Immature natural killer cell (primary cell): ENCODE measurements around the gene MRPL21. TPM values are rescaled to one million over a fixed set of nuclear protein-coding genes. Genes with fewer than 3 reads are reported as not detected.

ENCODE experiments used
- DNase-seq, 3 donors: peaks; one replicate each; pipeline ENCODE4 v3.0.0; 2022; ENCODE audit warnings: mixed read lengths in 1 of 3
- H3K27ac Mint-ChIP-seq, 6 donors: one replicate each; pipeline ENCODE4 v1.8.0; 2020; ENCODE audit warnings: mixed read lengths in 6 of 6, mild to moderate bottlenecking in 5 of 6, inconsistent platforms in 4 of 6, moderate library complexity in 3 of 6
- H3K27me3 Mint-ChIP-seq, 3 donors: one replicate each; pipeline ENCODE4 v1.8.0; 2020 to 2021; ENCODE audit warnings: low read depth in 3 of 3, mild to moderate bottlenecking in 3 of 3, mixed read lengths in 3 of 3, moderate library complexity in 3 of 3, inconsistent platforms in 1 of 3
- H3K36me3 Mint-ChIP-seq, 3 donors: one replicate each; pipeline ENCODE4 v1.8.0; 2020; ENCODE audit warnings: mixed read lengths in 3 of 3, inconsistent platforms in 2 of 3, mild to moderate bottlenecking in 2 of 3
- H3K4me1 Mint-ChIP-seq, 2 donors: one replicate each; pipeline ENCODE4 v1.8.0; 2020; ENCODE audit warnings: inconsistent platforms in 2 of 2, mild to moderate bottlenecking in 2 of 2, mixed read lengths in 2 of 2, moderate library complexity in 1 of 2
- H3K4me3 Mint-ChIP-seq, 5 donors: one replicate each; pipeline ENCODE4 v1.8.0; 2020; ENCODE audit warnings: mild to moderate bottlenecking in 5 of 5, mixed read lengths in 5 of 5, inconsistent platforms in 3 of 5, moderate library complexity in 3 of 5
- H3K9me3 Mint-ChIP-seq, 6 donors: one replicate each; pipeline ENCODE4 v1.8.0; 2020; ENCODE audit warnings: mild to moderate bottlenecking in 6 of 6, mixed read lengths in 6 of 6, inconsistent platforms in 4 of 6, moderate library complexity in 3 of 6
- polyA plus RNA-seq, 3 donors: library from polyadenylated mRNA; unstranded; fragments of 300-500 nt; fragmentation: Illumina TruSeq; gene quantifications; one replicate each; pipeline ENCODE4 v1.2.3, GENCODE V29; 2021

The MRPL21 gene
- polyA plus RNA-seq, 3 donors from 2014 or later, result 94.3 to 145 (median 117) TPM

DNA sequence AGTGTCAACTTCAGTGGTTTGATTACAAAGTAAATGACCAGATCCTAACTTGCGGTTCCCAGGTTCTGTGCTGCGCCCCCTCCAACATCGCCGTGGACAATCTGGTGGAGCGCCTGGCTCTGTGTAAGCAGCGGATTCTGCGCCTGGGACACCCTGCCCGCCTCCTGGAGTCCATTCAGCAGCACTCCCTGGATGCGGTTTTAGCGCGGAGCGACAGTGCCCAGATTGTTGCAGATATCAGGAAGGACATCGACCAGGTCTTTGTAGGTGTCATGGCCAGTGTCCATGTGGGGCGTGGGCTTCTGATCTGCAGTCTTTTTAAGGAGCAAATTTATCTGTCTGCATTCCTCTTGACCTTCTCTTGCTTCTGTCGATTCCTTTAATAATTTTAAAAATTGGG, 11.1 kb upstream of the MRPL21 start:
- H3K9me3 Mint-ChIP-seq, result no peaks in the 10 kb centered on the region
- no peak overlapping the region for H3K27ac Mint-ChIP-seq
- no peaks in the 10 kb centered on the region for H3K4me1 Mint-ChIP-seq
- peaks cover 0 to 6% (median 0%) of the 10 kb centered on the region in 3 donors for H3K27me3 Mint-ChIP-seq
- H3K36me3 Mint-ChIP-seq, result peaks cover 15 to 53% (median 30%) of the 10 kb centered on the region in 3 donors
- no peak overlapping the region for H3K4me3 Mint-ChIP-seq
- no peak for DNase-seq

DNA sequence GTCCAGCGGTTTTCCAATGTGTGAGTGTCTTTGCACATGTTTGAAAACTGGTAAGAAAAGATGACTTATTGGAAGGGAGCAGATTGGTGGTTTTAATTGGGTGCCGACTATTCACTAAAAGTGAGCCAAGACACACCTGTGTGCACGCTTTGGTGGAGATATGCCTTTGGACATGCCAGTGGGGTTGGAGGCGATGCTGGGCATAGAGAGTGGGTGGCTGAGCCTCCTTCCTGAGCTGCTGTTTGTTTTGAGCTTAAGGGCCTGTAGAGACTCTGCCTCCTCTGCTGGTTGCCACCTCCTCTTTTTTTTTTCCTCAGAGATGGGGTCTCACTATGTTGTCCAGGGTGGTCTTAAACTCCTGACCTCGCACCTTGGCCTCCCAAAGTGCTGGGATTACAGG, 9.6 kb upstream of the MRPL21 start:
- Mint-ChIP-seq H3K4me1 (no peaks in the 10 kb centered on the region), H3K36me3 (peaks cover 15 to 42% (median 18%) of the 10 kb centered on the region in 3 donors), H3K27ac (no peak overlapping the region), H3K27me3 (peaks cover 0 to 3% (median 0%) of the 10 kb centered on the region in 3 donors), H3K9me3 (no peaks in the 10 kb centered on the region), H3K4me3 (no peak overlapping the region)
- no peak for DNase-seq

DNA sequence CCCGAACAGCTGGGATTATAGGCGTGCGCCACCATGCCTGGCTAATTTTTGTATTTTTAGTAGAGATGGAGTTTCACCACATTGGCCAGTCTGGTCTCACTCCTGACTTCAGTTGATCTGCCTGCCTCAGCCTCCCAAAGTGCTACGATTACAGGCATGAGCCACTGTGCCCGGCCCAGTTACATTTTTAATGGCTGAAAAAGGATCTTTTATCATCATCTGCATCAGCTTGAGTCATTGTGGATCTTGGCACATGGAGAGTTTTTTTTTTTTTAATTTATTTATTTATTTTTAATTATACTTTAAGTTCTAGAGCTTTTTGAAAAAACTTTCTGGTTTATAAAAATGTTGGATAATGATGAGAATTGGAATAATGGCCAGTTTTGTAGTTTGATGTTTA, 8.6 kb upstream of the MRPL21 start:
- no peak overlapping the region for H3K27ac Mint-ChIP-seq
- H3K4me1 Mint-ChIP-seq, result no peaks in the 10 kb centered on the region
- H3K4me3 Mint-ChIP-seq, result no peak overlapping the region
- no peak for DNase-seq
- H3K36me3 Mint-ChIP-seq, result peaks cover 11 to 39% (median 17%) of the 10 kb centered on the region in 3 donors
- H3K27me3 Mint-ChIP-seq, result peaks cover 0 to 3% (median 0%) of the 10 kb centered on the region in 3 donors
- H3K9me3 Mint-ChIP-seq, result no peaks in the 10 kb centered on the region

DNA sequence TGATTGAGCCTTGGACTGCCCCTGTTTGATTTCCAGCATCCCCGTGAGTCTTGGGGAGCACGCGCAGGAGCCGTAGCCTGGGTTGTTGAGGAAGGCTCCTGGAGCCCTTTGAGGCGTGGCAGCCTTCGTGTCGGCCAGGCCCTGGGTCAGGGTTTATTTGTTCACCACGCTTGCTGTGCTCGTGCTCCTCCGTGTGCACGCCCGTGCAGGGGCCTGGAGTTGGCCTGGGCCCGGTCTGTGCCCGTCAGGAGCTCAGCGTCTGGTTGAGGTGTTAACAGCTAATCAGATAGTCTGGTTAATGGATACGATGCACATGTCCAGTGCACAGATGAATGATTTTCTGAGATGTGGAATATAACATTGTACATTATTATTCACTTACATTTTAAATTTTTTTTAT, 8.1 kb upstream of the MRPL21 start:
- Mint-ChIP-seq H3K27ac (no peak overlapping the region), H3K4me3 (no peak overlapping the region), H3K36me3 (peaks cover 10 to 38% (median 16%) of the 10 kb centered on the region in 3 donors), H3K27me3 (peaks cover 0 to 3% (median 0%) of the 10 kb centered on the region in 3 donors), H3K4me1 (no peaks in the 10 kb centered on the region), H3K9me3 (no peaks in the 10 kb centered on the region)
- no peak for DNase-seq

DNA sequence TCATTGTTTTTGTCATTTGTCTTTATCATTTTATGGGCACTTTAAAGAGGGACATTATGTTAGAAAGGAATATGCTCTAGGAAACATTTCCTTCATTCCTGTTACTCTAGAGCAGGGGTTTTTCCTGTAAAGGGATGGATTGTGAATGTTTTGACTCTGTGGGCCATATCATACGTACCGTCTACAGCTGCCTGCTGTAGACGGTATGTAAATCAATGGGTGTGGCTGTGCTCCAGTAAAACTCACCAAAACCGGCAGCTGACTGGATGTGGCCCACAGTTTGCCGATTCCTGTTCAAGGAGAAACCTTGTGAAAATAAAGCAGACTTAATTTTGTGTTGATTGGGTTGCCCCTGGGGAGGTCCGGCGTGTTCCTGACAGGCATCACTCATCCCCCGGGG, 7.3 kb upstream of the MRPL21 start:
- Mint-ChIP-seq H3K9me3 (no peaks in the 10 kb centered on the region), H3K4me1 (peaks cover 0 to 3% of the 10 kb centered on the region in 2 donors), H3K27me3 (peaks cover 0 to 3% (median 0%) of the 10 kb centered on the region in 3 donors), H3K27ac (no peak overlapping the region), H3K4me3 (no peak overlapping the region), H3K36me3 (peaks cover 5 to 30% (median 16%) of the 10 kb centered on the region in 3 donors)
- no peak for DNase-seq

DNA sequence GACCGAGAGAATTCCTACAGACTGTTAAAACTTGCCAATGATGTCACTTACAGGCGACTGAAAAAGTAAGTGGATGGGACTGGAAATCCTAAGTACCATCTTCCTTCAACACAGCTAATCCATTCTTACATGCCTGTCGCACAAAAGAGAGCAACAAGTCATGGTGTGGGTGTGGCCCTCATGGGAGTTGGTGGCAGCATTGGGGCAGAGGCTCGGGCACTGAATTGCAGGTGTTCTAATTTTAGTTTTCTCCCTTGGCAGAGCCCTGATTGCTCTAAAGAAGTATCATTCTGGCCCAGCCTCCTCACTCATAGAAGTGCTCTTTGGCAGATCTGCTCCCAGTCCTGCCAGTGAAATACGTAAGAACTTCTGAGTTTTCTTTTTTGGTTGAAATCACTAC, 4.6 kb upstream of the MRPL21 start:
- Mint-ChIP-seq H3K27me3 (peaks cover 0 to 5% (median 5%) of the 10 kb centered on the region in 3 donors), H3K4me1 (peaks cover 23 to 29% of the 10 kb centered on the region in 2 donors), H3K4me3 (no peak overlapping the region), H3K27ac (no peak overlapping the region), H3K36me3 (peaks cover 0 to 17% (median 11%) of the 10 kb centered on the region in 3 donors), H3K9me3 (no peaks in the 10 kb centered on the region)
- no peak for DNase-seq

DNA sequence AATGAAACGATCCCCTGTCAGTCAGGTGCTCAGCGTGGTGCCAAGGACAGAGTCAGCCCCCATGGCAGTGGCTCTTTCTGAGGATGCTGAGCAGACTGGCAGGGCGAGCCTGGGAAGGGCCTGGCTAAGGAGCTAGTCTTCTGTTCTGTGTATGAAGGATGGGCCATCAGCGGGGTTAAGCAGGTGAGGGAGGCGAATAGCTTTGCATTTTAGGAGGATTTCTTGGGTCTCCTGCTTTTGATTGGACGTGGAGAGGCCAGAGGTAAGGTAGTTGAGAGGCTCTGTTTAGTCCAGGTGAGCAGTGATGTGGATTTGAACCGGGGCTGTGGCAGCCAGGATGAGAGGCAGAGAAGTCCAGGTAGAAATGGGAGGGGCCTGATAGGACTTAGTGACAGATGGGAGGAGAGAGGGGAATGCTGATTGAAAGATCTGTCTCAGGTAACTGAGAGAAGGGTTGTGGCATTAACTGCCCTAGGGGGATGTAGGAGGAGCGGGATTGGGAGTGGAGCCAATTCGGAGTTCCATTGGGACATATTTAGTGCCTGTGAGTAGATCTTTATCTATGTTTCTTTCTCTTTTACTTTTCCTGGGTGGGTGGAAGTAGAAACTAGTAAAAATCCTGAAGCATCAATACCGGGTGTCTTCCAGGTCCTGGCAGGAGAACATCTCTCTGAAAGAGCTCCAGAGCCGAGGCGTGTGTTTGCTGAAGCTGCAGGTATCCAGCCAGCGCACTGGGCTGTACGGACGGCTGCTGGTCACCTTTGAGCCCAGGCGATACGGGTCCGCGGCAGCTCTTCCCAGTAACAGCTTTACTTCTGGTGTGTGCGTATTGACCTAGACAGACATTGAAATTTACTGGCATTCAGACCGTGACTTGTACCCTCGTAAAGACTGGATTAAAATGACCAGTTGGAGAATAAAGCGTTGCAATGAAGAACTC, 2.1 kb upstream of the MRPL21 start:
- H3K36me3 Mint-ChIP-seq, result peaks cover 0 to 7% (median 7%) of the 10 kb centered on the region in 3 donors
- peak overlapping the region; percentile 95 to 99 (median 98) for H3K4me3 Mint-ChIP-seq
- DNase-seq, result no peak
- H3K27me3 Mint-ChIP-seq, result peaks cover 0 to 6% (median 5%) of the 10 kb centered on the region in 3 donors
- no peaks in the 10 kb centered on the region for H3K9me3 Mint-ChIP-seq
- peak overlapping the region in 5 of 6 donors; percentile 10 to 94 (median 36) for H3K27ac Mint-ChIP-seq
- peaks cover 40 to 54% of the 10 kb centered on the region in 2 donors for H3K4me1 Mint-ChIP-seq

DNA sequence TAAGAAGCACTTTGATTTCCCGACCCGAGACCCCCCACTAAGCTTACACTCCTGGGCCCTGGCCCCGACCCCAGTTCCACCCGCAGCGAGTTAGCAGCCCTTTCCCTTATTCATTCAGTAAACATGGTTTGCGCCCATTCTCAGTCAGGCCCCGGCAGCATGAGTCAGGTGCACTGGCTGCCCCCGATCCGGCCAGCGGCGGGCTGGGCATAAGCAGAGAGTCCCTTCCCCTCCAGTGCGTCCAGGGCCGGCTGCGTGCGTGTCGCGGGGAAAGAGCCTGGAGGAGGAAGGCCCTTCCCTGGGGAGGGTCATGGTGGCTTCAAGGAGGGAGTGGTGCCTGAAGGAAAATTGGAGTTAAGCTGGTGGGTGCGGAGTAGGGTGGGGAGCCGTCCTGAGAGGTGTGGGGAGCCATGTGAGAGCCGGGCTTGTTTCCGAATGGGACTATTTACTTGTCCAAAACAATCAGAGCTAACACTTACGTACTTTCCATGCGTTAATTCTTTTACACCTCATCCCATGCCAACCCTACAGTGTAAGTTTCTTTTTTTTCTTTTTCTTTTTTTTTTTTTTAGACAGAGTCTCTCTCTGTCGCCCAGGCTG, 716 bp upstream of the MRPL21 start:
- Mint-ChIP-seq H3K9me3 (no peaks in the 10 kb centered on the region), H3K4me1 (peaks cover 44 to 66% of the 10 kb centered on the region in 2 donors), H3K27me3 (peaks cover 0 to 6% (median 5%) of the 10 kb centered on the region in 3 donors), H3K27ac (peak overlapping the region; percentile 92 to 97 (median 94)), H3K4me3 (peak overlapping the region; percentile 95 to 99 (median 98)), H3K36me3 (peaks cover 7 to 13% (median 7%) of the 10 kb centered on the region in 3 donors)
- peak; percentile 18 to 27 (median 23) for DNase-seq

DNA sequence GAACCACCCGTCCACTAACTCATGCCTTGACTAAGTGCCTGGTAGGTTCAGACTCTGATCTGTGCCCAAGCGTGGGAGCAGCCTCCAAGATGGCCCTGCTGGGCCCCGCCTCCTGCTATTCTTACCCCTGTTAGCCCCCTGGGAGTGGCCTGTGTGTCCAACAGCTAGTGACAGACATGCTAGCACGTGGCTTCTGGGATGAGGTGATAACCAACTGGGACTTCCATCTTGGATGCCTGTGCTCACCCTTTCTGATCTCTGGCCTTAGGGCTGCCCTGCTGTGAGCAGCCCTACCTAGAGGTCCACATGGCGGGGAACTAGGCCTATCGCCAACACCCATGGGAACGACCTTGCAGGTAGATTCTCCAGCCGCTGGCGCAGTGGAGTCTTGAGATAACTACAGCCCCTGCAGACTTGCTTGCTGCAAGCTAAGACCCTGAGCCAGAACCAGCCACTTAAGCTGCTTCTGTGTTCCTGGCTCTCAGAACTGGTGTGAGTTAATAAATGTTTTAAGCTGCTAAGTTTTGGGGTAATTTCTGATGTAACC, 2.7 kb downstream of the MRPL21 start:
- DNase-seq, result no peak
- Mint-ChIP-seq H3K27me3 (peaks cover 0 to 7% (median 5%) of the 10 kb centered on the region in 3 donors), H3K4me1 (peaks cover 43 to 63% of the 10 kb centered on the region in 2 donors), H3K36me3 (peaks cover 5 to 23% (median 7%) of the 10 kb centered on the region in 3 donors), H3K9me3 (no peaks in the 10 kb centered on the region), H3K4me3 (peak overlapping the region in 1 of 5 donors; percentile 8), H3K27ac (no peak overlapping the region)

DNA sequence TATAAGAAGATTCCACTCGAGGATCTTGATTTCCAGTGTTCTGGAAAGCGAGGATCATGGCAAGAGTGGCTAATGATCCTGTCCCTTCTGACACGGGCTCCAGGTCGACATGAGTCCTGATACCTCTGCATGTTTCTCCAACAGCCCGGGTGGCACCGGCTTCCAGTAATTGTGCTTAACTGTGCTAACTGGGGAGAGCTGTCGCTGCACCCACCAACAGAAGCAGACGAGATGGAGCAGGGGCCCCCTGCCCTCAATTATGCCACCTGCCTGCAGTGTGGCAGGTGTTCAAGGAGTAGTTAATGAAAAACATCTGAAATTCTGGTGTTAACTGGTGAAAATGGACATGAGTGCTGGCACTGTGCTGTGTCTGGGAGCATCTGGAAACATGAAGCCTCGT, 6.2 kb downstream of the MRPL21 start:
- peaks cover 13 to 34% (median 14%) of the 10 kb centered on the region in 3 donors for H3K36me3 Mint-ChIP-seq

DNA sequence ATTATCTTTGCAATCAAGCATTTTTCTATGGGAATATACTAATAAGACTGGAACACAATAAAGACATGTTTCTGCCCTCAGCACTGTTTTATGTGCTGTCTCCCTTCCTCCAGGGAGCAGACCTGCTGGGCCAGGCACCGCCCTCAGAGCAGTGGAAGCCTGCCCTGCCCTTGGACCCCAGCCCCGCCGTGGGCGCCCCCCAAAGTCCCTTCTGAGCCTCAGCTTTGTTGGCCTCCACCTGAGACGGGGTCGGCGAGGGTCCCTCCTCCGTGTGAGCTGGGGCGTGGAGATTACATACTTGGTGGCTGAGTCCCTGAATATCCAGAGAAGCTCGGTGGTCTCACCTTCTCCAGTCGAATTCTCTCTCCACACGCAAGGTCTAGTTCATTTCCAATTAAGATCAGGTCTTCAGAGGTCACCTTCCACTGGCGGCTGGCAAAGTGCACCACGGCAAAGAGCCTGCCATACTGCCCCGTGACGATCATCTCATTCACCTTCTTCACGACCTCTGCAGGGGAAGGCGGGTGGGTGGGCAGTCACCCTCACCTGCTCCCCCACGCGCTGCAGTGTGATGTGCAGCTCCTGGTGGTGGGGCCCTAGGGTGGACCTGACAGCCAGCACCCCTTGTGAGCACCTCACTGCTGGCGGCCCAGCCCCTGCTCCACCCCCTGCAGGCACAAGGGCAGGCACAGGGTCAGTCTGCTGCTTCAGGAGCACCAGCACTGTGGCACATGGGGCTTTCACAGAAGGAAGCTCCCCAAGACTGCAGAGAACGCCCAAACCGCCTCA, 7.3 kb downstream of the MRPL21 start:
- Mint-ChIP-seq H3K4me1 (peaks cover 4 to 19% of the 10 kb centered on the region in 2 donors), H3K36me3 (peaks cover 13 to 34% (median 14%) of the 10 kb centered on the region in 3 donors), H3K9me3 (no peaks in the 10 kb centered on the region), H3K4me3 (no peak overlapping the region), H3K27ac (no peak overlapping the region), H3K27me3 (peaks cover 0 to 2% (median 0%) of the 10 kb centered on the region in 3 donors)
- DNase-seq, result no peak

More for the DNA sequence above, 6.2 kb downstream of the MRPL21 start:
- Mint-ChIP-seq H3K9me3 (no peaks in the 10 kb centered on the region), H3K27me3 (peaks cover 0 to 2% (median 0%) of the 10 kb centered on the region in 3 donors), H3K4me1 (peaks cover 13 to 29% of the 10 kb centered on the region in 2 donors), H3K4me3 (no peak overlapping the region), H3K27ac (no peak overlapping the region)
- DNase-seq, result no peak

DNA sequence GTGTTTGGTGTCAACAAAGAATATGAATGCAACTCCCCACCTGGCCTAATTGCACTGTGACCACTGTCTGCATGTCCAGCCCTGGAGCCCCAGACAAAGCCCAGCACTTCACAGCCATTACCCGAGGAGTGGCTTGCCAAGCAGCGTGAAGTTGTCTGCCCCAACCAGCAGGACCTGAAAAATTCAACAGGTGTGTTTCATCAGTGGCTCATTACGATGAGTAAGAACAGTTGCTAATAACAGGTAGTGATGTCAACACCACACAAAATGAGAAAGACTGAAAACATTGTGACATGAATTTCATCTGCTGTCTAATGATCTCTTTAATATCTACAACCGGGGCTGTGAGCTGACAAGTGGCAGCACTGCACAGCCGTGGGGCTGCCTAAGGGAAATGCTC, 10.3 kb downstream of the MRPL21 start:
- peaks cover 8 to 28% (median 8%) of the 10 kb centered on the region in 3 donors for H3K36me3 Mint-ChIP-seq
- H3K27me3 Mint-ChIP-seq, result peaks cover 0 to 2% (median 0%) of the 10 kb centered on the region in 3 donors
- DNase-seq, result no peak

DNA sequence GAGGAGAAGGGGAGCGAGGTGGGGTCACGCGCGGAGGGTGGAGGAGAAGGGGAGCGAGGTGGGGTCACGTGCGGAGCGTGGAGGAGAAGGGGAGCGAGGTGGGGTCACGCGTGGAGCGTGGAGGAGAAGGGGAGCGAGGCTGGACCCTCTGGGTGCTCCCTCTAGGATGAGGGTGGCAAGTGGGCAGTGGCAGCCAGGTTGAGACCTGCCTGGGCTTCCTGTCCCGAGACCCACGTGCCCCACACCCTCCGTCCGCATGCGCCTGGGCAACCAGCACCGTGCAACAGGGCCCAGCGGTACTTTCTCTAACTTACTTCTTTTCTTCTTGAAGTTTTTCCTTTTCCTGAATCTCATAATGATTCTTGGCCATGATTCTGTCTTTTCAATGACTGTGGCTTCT, 11.1 kb downstream of the MRPL21 start:
- Mint-ChIP-seq H3K27me3 (peaks cover 0 to 2% (median 0%) of the 10 kb centered on the region in 3 donors), H3K4me1 (no peaks in the 10 kb centered on the region), H3K9me3 (no peaks in the 10 kb centered on the region), H3K4me3 (no peak overlapping the region), H3K27ac (no peak overlapping the region), H3K36me3 (peaks cover 8 to 23% (median 8%) of the 10 kb centered on the region in 3 donors)
- DNase-seq, result no peak

More for the DNA sequence above, 10.3 kb downstream of the MRPL21 start:
- no peak overlapping the region for H3K4me3 Mint-ChIP-seq
- no peaks in the 10 kb centered on the region for H3K9me3 Mint-ChIP-seq
- no peaks in the 10 kb centered on the region for H3K4me1 Mint-ChIP-seq
- H3K27ac Mint-ChIP-seq, result no peak overlapping the region
